Measurements from ENCODE around the gene ZNF83. TPM values are rescaled to one million over a fixed set of nuclear protein-coding genes. Genes with fewer than 3 reads are reported as not detected.

ZNF83 gene

DNA sequence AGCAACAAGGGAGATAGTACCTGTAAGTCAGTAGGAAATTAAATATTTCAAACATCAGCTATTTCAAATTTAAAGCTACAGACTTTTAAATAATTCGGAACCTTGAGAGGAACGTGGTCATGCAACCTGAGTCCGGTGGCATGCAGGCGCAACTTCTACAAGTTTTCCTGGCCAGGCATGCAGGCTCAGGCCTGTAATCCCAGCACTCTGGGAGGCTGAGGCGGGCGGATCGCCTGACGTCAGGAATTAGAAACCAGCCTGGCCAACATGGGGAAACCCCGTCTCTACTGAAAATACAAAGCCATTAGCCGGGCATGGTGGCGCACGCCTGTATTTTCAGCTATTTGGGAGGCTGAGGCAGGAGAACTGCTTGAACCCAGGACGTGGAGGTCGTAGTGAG is 70.2 kb downstream of the ZNF83 start:
- DNase-seq, result no peak
- Histone ChIP-seq H2BK15ac (ENCODE audit: low read depth, poor library complexity, severe bottlenecking) (no peak overlapping the region), H4K8ac (ENCODE audit: low read length) (no peak overlapping the region), H3K27ac (ENCODE audit: low read length, poor library complexity, severe bottlenecking) (no peak overlapping the region), H3K23ac (ENCODE audit: low read length in 2 of 2) (no peak overlapping the region), H3K18ac (ENCODE audit: low read depth in 1 of 2, low read length in 2 of 2) (no peak overlapping the region), H3K4me2 (ENCODE audit: low read length, poor library complexity, severe bottlenecking) (no peak overlapping the region), H3K4me1 (ENCODE audit: control insufficient read depth, insufficient read depth, low read depth, low read length) (peaks cover 9% of the 10 kb centered on the region), H3K36me3 (ENCODE audit: control insufficient read depth in 1 of 2, insufficient read depth in 2 of 2, low read depth in 1 of 2, low read length in 2 of 2) (peaks cover 20 to 25% of the 10 kb centered on the region in 2 experiments), H3K9me3 (ENCODE audit: control insufficient read depth, low read length) (peaks cover 50% of the 10 kb centered on the region), H2BK5ac (ENCODE audit: low read depth, low read length, poor library complexity, severe bottlenecking) (no peak overlapping the region), H3K14ac (ENCODE audit: low read length in 2 of 2) (no peak overlapping the region), H3K4ac (ENCODE audit: low read depth in 1 of 2, low read length in 2 of 2) (no peak overlapping the region), H2BK120ac (ENCODE audit: low read depth, low read length) (no peak overlapping the region), H2AK5ac (ENCODE audit: low read length, severe bottlenecking) (no peak overlapping the region), H3K9ac (ENCODE audit: low read length) (no peak overlapping the region), H3K4me3 (ENCODE audit: insufficient read depth in 1 of 2, low read depth in 1 of 2, low read length in 2 of 2) (no peak overlapping the region), H2AFZ (ENCODE audit: low read depth, low read length) (no peak overlapping the region), H3K27me3 (ENCODE audit: control insufficient read depth in 1 of 2, insufficient read depth in 1 of 2, low read length in 2 of 2) (no peaks in the 10 kb centered on the region), H3K79me1 (replicated peaks; ENCODE audit: low read length, poor library complexity, severe bottlenecking) (peaks cover 19% of the 10 kb centered on the region), H4K91ac (ENCODE audit: low read length) (no peak overlapping the region), H2BK12ac (ENCODE audit: low read length in 2 of 2) (no peak overlapping the region)
- over 99% methylated on average over 14 of the region's 14 CpGs for WGBS

DNA sequence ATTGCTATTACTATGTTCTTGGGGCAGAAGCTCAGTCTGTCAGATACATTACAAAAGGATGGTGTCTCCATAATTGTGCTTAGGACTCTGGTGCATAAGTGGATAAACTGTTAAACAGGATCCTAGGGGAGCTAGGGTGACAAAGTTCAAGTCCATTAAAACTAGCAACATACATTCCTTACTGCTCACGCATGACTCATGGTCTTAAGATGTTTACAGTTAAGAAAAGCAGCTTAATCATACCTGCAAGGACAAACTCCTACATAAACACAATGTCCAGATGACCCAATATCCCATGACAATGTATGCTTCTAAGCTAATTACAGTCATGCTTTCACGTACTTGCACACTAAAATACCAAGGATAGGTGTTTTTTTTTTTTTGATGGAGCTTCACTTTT is 71.6 kb downstream of the ZNF83 start:
- peaks cover 62% of the 10 kb centered on the region for H3K9me3 ChIP-seq (ENCODE audit: control insufficient read depth, low read length)
- H3K27me3 ChIP-seq (ENCODE audit: control insufficient read depth in 1 of 2, insufficient read depth in 1 of 2, low read length in 2 of 2), result no peaks in the 10 kb centered on the region
- no peak overlapping the region for H3K9ac ChIP-seq (ENCODE audit: low read length)
- 27% methylated on average over 2 of the region's 2 CpGs for WGBS
- H3K4me2 ChIP-seq (ENCODE audit: low read length, poor library complexity, severe bottlenecking), result no peak overlapping the region
- H3K14ac ChIP-seq (ENCODE audit: low read length in 2 of 2), result no peak overlapping the region
- H4K91ac ChIP-seq (ENCODE audit: low read length), result no peak overlapping the region
- H2BK12ac ChIP-seq (ENCODE audit: low read length in 2 of 2), result no peak overlapping the region
- no peak overlapping the region for H4K8ac ChIP-seq (ENCODE audit: low read length)
- no peak overlapping the region for H2BK15ac ChIP-seq (ENCODE audit: low read depth, poor library complexity, severe bottlenecking)
- peaks cover 18 to 22% of the 10 kb centered on the region in 2 experiments for H3K36me3 ChIP-seq (ENCODE audit: control insufficient read depth in 1 of 2, insufficient read depth in 2 of 2, low read depth in 1 of 2, low read length in 2 of 2)
- no peak overlapping the region for H3K4ac ChIP-seq (ENCODE audit: low read depth in 1 of 2, low read length in 2 of 2)
- H3K23ac ChIP-seq (ENCODE audit: low read length in 2 of 2), result no peak overlapping the region
- H3K4me3 ChIP-seq (ENCODE audit: insufficient read depth in 1 of 2, low read depth in 1 of 2, low read length in 2 of 2), result peak overlapping the region in 1 of 2 experiments; percentile 5
- no peak overlapping the region for H2BK5ac ChIP-seq (ENCODE audit: low read depth, low read length, poor library complexity, severe bottlenecking)
- no peak overlapping the region for H2AK5ac ChIP-seq (ENCODE audit: low read length, severe bottlenecking)
- DNase-seq, result peak; percentile 84
- no peak overlapping the region for H2AFZ ChIP-seq (ENCODE audit: low read depth, low read length)
- H3K4me1 ChIP-seq (ENCODE audit: control insufficient read depth, insufficient read depth, low read depth, low read length), result peaks cover 9% of the 10 kb centered on the region
- no peak overlapping the region for H2BK120ac ChIP-seq (ENCODE audit: low read depth, low read length)
- H3K18ac ChIP-seq (ENCODE audit: low read depth in 1 of 2, low read length in 2 of 2), result no peak overlapping the region
- peaks cover 14% of the 10 kb centered on the region for H3K79me1 ChIP-seq (replicated peaks; ENCODE audit: low read length, poor library complexity, severe bottlenecking)
- no peak overlapping the region for H3K27ac ChIP-seq (ENCODE audit: low read length, poor library complexity, severe bottlenecking)

DNA sequence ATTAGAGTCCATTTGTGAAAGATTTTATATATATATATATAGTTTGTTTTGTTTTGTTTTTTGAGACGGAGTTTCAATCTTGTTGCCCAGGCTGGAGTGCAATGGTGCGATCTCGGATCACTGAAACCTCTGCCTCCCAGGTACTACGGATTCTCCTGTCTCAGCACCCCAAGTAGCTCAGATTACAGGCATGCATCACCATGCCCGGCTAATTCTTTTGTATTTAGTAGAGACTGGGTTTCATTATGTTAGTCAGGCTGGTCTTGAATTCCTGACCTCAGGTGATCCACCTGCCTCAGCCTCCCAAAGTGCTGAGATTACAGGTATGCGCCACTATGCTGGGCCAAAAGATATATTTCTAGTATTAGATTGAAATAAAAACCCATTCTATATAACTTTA is 72.0 kb downstream of the ZNF83 start:
- H2AK5ac ChIP-seq (ENCODE audit: low read length, severe bottlenecking), result no peak overlapping the region
- H3K4me1 ChIP-seq (ENCODE audit: control insufficient read depth, insufficient read depth, low read depth, low read length), result peaks cover 8% of the 10 kb centered on the region
- no peak overlapping the region for H2BK5ac ChIP-seq (ENCODE audit: low read depth, low read length, poor library complexity, severe bottlenecking)
- no peak overlapping the region for H4K91ac ChIP-seq (ENCODE audit: low read length)
- no peak overlapping the region for H3K14ac ChIP-seq (ENCODE audit: low read length in 2 of 2)
- H2BK15ac ChIP-seq (ENCODE audit: low read depth, poor library complexity, severe bottlenecking), result no peak overlapping the region
- H3K79me1 ChIP-seq (replicated peaks; ENCODE audit: low read length, poor library complexity, severe bottlenecking), result peaks cover 13% of the 10 kb centered on the region
- no peak overlapping the region for H3K4me2 ChIP-seq (ENCODE audit: low read length, poor library complexity, severe bottlenecking)
- DNase-seq, result no peak
- whole genome bisulfite sequencing, result no CpG with 5 or more reads among the region's 6 CpGs
- H3K4ac ChIP-seq (ENCODE audit: low read depth in 1 of 2, low read length in 2 of 2), result no peak overlapping the region
- no peak overlapping the region for H3K18ac ChIP-seq (ENCODE audit: low read depth in 1 of 2, low read length in 2 of 2)
- H3K9ac ChIP-seq (ENCODE audit: low read length), result no peak overlapping the region
- no peak overlapping the region for H4K8ac ChIP-seq (ENCODE audit: low read length)
- H2BK120ac ChIP-seq (ENCODE audit: low read depth, low read length), result no peak overlapping the region
- no peak overlapping the region for H3K27ac ChIP-seq (ENCODE audit: low read length, poor library complexity, severe bottlenecking)
- H3K4me3 ChIP-seq (ENCODE audit: insufficient read depth in 1 of 2, low read depth in 1 of 2, low read length in 2 of 2), result no peak overlapping the region
- H3K27me3 ChIP-seq (ENCODE audit: control insufficient read depth in 1 of 2, insufficient read depth in 1 of 2, low read length in 2 of 2), result no peaks in the 10 kb centered on the region
- no peak overlapping the region for H2BK12ac ChIP-seq (ENCODE audit: low read length in 2 of 2)
- no peak overlapping the region for H2AFZ ChIP-seq (ENCODE audit: low read depth, low read length)
- H3K23ac ChIP-seq (ENCODE audit: low read length in 2 of 2), result no peak overlapping the region
- peaks cover 20 to 22% of the 10 kb centered on the region in 2 experiments for H3K36me3 ChIP-seq (ENCODE audit: control insufficient read depth in 1 of 2, insufficient read depth in 2 of 2, low read depth in 1 of 2, low read length in 2 of 2)
- peaks cover 63% of the 10 kb centered on the region for H3K9me3 ChIP-seq (ENCODE audit: control insufficient read depth, low read length)

Small RNA genes within 50 kb of the gene (small RNA-seq; reads per million reads assigned to genes)
- not detected for gene RPL39P34 (ENCODE audit: low read depth)

Data from mesenchymal stem cell (in vitro differentiated cells and primary cell).